ENCODE measurements around the gene GOLGB1.

GRCh38 chr3:121794264-121794983 lies 44.9 kb upstream of the GOLGB1 start:
- TF ChIP-seq SMC3 (IDR thresholded peaks at IDR 0.05), result no peak
- no peak for TF ChIP-seq RNF2 (IDR thresholded peaks at IDR 0.05; ENCODE audit: borderline replicate concordance, low read depth)
- no peak for TF ChIP-seq USF2 (IDR thresholded peaks at IDR 0.05)
